Measurements from ENCODE around the gene NUBPL.
"Not testable (repeated sequence)": the region's sequence is repeated elsewhere in the genome, so short reads cannot be mapped to it uniquely, and the experiment has no call there.

Gene NUBPL

GRCh38 chr14:31827325-31827724 is 266.1 kb downstream of the NUBPL start:
- no peak for DNase-seq

GRCh38 chr14:31828946-31829868 is 268.0 kb downstream of the NUBPL start:
- DNase-seq: no peak

DNA sequence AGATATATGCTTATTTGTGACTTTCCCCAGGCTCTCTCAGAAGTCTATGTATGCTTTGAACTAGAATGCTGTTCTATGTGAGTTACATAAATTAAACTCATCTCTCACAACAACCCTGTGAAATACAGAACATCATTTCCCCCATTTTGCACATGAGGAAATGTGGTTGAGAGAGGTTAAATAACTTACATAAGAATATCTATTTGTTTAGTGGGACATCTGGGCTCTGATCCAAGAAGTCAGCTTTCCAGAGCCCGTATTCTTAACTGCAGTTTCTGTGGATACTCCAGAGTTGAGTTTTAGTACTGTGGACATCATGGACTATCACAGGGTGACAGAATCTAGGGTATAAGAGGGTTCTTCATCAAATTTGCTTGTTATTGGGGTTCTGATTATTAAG is 273.4 kb downstream of the NUBPL start:
- no peak for DNase-seq

DNA sequence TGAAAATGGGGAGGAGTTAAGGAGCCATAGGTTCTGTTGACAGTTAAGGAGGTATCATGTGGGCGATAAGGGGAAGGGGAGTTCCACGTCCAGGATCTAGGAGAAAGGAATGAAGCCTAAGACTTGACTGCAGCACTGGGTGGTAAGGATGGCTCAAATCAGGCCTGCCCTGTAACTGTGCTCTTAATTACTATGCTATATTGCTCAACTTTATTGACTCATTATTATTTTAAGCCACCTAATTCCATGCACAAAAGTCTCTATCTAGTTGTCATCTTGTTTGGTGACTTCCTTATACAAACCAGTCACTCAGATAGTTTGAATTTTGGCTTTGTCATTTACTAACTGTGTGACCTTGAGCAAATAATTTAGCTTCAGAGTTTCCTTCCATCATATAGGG is 273.8 kb downstream of the NUBPL start:
- DNase-seq: no peak

- DNase-seq: no peak
These were observed 275.8 kb downstream of the NUBPL start for GRCh38 chr14:31837031-31837430.

DNA sequence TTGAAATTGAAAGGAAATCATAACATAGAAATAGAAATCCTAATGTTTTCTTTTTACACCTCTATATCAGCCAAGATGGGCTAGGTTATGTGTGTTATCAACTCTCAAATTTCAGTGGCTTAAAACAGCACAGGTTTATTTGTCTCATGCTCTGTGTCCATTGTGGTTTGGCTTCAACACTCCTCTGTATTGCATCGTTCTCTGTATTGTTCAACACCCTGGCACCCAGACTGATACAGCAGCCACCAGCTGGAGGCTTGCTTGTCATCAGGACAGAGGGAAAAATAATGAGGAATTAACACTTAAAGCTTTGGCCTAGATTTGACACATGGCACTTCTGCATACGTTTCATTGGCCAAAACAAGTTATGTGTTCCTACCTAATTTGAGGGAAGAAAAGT is 281.7 kb downstream of the NUBPL start:
- DNase-seq: no peak

- no peak for DNase-seq
These were observed 282.3 kb downstream of the NUBPL start for GRCh38 chr14:31843361-31844091.

GRCh38 chr14:31854508-31855075 is 293.4 kb downstream of the NUBPL start:
- DNase-seq: no peak

DNA sequence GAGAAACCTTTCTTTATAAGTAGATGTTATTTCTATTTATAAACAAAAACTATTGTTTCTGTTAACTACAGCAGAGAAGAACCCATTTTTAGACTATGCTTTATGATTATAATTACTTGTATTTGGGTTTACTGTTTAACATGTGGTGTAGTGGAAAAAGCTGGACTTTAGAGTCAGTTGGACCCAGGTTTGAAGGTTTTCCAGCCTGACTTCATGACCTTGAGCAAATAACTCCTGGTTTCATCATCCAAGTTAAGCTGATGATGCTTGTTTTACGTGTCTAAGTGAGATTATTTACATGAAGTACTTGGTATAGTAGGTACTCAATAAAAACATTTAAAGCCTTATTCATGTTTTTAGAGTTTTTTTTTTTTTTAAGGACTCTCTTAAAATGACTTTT is 294.1 kb downstream of the NUBPL start:
- DNase-seq: no peak

DNA sequence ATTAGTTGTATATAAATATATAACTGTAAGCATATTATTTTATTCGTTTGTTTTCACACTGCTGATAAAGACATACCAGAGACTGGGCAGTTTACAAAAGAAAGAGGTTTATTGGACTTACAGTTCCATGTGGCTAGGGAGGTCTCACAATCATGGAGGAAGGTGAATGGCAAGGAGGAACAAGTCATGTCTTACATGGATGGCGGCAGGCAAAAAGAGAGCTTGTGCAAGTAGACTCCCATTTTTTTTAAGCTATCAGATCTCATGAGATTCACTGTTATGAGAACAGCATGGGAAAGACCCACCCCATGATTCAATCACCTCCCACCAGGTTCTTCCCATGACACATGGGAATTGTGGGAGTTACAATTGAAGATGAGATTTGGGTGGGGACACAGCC is 294.8 kb downstream of the NUBPL start:
- not testable (repeated sequence) for DNase-seq

DNA sequence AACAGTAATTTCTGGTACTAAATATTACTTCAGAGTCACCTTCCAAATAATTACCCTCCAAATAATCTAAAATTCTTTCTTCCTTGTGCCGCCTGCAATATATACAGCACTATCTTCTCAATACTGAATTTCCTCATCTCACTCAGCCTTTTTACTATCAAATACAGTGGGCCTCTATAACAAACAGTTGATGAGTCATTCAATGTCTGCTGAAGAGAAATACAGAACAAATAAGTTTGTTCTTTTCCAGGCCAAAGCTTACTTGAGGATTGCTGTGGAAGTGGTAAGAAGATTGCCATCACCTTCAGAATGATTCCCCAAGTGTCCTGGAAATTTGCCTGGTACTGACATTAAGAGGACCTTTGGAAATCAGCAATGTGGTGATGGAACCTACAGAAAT is 297.7 kb downstream of the NUBPL start:
- DNase-seq: no peak

DNA sequence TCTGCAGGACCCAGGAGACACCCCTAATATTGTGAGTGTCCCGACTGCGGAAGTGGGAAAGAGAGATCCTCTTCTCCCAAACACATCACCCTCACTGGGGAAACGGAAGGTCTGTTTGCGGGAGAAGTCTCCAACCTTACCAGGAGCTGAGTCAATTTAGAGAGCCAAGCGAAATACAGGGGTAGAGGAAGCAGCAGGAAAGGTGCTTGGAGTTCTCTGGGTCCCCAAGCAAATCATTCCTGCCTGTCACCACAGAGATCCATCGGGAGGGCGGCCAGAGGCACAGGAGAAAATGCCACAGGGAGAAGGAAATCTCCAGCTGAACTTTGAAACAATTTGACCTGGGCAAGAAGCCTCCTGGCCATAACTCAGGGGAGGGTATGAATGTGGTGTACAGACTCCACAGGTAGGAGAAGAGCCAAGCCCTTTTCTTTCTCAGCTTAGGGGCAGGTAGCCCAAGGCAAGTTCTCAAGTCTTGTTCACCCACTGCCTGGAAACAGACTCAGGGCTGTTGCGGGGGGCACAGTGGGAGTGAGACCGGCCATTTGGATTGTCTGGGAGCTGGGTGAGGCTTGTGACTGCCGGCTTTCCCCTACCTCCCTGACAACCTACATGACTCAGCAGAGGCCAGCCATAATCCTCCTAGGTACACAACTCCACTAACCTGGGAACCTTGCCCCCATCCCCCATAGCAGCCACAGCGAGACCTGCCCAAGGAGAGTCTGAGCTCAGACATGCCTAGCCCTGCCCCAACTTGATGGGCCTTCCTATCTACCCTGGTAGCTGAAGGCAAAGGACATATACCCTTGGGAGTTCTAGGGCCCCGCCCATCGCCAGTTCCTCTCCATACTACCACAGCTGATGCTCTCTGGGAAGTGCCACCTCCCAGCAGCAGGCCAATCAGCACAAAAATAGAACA is 304.0 kb downstream of the NUBPL start:
- DNase-seq: no peak

GRCh38 chr14:31867570-31867969 is 306.4 kb downstream of the NUBPL start:
- no peak for DNase-seq

DNA sequence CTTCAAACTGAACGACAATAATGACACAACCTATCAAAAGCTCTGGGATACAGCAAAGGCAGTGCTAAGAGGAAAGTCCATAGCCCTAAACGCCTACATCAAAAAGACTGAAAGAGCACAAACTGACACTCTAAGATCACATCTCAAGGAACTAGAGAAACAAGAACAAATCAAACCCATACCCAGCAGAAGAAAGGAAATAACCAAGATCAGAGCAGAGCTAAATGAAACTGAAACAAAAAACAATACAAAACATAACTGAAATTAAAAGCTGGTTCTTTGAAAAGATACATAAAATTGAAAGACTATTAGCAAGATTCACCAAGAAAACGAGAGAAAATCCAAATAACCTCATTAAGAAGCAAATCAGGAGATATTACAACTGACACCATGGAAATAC is 306.9 kb downstream of the NUBPL start:
- DNase-seq: not testable (repeated sequence)

DNA sequence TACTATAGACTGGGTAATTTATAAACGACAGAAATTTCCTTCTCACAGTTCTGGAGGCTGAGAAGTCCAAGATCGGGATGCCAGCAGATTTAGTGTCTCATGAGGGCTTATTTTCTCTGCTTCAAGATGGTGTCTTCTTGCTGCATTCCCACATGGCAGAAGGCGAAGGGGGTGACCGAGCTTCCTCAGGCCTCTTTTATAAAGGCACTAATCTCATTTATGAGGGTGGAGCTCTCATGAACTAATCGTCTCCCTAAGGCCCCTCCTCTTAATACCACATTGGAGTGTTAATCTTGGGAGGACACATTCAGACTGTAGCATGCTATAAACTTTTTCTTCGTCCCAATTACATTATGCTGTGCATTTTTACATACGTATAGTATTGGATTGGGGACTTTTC is 315.5 kb downstream of the NUBPL start:
- DNase-seq: no peak

DNA sequence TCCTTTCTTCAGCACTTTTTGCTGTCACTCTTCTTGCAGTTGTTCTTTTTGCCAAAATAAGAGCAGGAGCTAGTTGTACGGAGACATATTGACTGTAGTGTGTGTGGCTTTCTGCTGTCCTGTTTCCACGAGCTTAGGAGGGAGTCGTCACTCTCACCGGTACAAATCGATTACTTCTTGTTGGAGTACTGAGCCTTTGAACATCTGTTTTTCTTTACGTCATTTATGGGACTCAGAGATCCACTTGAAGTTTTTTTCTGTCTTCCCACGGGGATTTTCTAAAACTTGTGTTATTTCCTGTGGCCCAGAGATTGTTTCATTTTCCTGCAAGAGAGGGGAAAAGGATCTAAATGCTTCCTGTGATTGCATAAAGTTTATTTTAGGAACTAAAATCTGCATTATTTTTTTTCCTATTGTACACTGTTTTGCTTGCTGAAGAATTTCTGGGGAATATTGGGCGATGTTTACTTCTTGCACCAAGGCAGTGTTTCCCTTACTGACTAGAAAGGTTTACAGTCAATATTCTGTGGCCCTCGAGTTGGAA is 316.1 kb downstream of the NUBPL start:
- DNase-seq: no peak

DNA sequence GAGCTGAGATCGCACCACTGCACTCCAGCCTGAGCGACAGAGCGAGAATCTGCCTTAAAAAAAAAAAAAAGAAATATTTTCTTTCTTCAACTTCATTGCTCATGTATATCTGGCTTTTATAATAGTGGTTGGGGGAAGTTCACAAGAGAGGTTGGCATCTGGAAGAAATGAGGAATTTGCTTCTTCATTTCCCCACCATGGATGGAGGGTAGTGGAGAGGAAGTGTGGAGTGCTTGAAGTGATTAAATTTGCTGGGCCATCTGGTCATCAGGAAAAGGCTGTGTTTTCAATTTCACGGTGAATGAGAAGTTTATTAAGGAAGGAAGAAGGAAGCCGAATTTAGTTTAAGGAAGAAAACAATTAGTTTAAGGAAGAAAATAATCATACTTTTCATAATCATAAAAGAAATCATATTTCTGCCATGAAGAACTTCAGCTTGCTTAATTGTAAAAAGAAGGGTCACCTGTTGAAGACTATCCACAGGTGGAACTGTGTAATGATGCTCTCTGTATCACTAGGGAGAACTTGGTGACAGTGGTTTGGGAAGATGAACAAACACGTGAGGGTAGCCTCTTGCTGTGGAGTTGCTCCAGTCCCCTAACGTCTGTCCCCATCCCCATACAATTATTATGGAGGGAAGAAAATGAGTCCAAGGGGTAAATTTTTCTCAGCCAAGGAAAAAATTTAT is 318.6 kb downstream of the NUBPL start:
- no peak for DNase-seq

GRCh38 chr14:31880935-31881334 is 319.7 kb downstream of the NUBPL start:
- DNase-seq: peak; percentile 98

DNA sequence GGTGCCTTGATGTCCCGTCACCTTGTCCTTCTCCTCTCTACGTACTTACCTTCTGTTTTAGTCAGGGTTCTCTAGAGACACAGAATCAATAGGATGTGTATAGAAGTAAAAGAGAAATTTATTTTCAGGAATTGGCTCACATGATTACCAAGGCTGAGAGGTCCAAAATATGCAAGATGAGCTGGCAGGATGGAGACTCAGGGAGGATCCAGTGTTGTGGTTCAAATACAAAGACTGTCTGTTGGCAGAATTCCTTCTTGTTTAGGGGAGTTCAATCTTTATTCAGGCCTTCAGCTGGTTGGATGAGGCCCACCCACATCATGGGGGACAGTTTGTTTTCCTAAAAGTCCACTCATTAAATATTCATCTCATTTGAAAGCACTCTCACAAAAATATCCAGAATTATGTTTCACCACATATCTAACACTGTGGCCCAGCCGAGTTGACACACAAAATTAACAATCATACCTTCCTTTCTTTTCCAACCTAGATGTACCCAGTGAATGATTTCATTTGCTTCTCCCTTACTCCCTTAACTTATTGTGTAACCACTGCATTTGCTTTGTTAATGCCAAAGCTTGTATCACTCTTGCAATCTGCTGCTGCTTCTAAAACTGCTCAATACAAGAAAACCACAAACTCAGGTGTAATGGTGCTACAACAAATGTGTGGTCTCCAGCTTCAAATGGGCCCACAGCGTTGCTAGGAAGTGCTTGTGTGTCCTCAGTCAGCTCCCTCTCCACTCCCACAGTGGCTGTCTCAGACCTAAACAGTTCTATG is 320.5 kb downstream of the NUBPL start:
- DNase-seq: no peak

- DNase-seq: peak; percentile 61
These were observed 323.0 kb downstream of the NUBPL start for GRCh38 chr14:31884238-31884637.

- DNase-seq: no peak
These were observed 323.7 kb downstream of the NUBPL start for GRCh38 chr14:31884776-31885379.
